HT-29 (cell line): ENCODE results near the gene NSD1. TPM values are rescaled to one million over a fixed set of nuclear protein-coding genes. Genes with fewer than 3 reads are reported as not detected.

Experiments
- DNase-seq: peaks from one replicate; pipeline ENCODE4 v3.0.0-alpha.2; 2015; ENCODE audit warnings: low spot score
- total RNA-seq: library from RNA; depleted of rRNA; stranded (reverse); fragments of >200 nt; shearing (Covaris generic); gene quantifications from 2 replicates; pipeline ENCODE4 v1.2.3, GENCODE V29; 2014

Gene NSD1
- total RNA-seq, 1 experiment from 2014 or later: 29.4 TPM

DNA sequence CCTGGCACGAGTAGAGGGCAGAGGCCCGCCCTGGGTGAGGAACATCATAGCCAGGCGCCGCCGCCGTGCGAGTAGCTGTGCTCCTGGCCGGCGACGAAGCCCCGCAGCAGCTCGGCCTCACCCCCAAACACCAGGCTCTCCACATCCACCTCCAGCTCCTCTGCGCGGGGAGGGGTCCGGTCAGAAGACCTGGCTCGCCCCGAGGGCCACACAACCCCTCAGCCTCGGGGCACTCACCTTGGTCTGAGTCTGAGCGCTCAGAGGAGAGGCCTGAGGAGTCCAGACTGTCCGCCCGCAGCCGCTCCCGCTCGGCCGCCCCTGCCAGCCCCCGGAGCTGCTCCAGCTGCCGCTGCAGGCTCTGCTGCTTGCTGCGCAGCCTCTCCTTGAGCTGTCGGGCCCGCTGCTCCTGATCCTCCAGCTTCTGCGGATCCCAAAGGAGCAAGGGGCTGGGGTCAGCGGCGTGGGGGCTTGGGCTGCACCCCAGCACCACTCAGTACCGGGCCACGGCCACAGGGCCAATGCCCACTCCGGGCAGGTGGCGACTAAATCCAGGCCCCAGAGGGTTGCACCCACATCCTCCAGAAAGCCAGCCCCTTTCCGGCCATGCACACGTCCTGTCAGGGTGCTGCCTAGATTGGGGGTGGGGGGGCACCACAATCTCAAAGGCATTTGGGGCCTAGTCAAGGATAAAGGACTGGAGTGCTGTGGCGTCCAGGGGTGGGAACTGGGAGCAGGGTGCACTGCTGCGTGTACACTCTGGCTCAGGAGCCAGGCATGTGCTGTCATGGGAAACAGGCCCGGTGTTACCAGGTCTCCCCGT is 174.2 kb downstream of the NSD1 start:
- DNase-seq: no peak

DNA sequence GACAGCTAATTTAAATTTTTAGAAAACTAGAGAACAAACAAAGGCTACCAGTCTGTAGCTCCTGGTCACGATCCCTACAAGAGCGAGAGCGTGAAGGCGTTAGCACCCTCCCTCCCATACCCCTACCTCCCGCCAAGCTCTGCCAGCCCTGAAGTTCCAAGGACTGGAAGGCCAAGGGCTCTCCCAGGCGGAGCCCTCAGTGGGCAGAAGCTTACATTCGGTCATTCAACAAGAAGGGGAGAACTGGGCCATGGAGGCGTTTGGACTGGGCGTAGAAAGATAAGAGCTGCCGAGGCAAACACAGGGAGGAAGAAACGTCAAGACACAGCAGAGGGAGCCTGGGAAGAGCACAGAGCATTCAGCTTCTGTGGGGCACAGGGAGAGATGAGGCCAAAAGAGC is 175.2 kb downstream of the NSD1 start:
- no peak for DNase-seq

DNA sequence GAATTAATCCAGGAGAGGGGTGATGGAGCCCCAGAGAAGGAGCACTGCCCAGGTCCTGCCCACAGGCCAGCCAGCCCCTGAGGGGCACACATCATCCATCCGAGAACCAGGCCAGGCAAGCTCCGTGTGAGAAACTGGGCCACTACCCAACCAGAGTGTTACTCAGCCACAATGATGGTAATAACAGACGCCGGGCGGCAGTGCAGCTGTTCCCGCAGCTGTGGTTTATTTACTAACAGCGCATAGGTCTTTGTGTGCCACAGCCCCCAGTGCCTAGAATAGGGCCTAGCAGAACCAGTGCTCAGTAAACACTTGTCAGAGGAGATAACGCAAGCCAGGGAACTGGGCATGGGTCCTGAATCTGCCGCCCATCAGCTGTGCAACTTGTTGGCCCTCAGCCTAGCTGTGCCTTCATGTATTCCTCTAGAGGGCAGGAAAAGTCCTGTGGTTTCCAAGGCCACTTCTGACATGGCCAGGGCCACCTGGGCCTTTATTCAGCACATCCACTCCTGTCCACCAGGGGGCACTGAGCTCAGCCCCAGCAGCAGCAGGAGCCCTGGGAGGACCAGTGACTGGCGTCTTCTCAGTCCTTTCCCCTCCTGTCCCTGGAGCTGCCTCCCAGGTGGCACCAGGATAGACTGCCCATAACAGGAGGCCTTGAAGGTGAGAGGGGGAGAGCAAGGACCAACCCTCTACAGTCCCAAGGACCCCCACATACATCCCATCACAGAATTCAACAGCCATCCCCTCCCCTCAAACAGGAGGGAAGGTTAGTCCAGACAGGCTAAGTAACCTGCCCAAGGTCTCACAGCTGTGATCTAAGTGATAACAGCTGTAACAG is 176.0 kb downstream of the NSD1 start:
- peak; percentile 85 for DNase-seq

DNA sequence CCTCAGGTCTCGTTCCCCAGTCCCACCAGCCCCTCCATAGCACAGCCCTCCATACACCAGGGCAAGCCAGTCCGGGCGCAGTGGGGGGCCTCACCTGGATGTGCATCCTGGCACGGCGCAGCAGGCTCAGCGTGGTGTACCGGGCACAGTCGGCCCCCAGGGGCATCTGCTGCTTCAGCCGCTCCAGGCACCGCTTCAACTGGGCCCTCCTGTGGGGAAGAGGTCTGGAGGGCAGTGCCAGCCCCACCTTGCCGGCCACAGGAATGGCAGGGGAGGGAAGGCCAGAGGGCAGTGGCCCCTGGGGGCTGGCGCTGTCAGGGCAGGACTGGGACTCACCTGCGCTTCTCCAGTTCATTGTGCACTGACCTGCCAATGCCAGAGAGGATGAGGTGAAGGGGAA is 176.8 kb downstream of the NSD1 start:
- no peak for DNase-seq

DNA sequence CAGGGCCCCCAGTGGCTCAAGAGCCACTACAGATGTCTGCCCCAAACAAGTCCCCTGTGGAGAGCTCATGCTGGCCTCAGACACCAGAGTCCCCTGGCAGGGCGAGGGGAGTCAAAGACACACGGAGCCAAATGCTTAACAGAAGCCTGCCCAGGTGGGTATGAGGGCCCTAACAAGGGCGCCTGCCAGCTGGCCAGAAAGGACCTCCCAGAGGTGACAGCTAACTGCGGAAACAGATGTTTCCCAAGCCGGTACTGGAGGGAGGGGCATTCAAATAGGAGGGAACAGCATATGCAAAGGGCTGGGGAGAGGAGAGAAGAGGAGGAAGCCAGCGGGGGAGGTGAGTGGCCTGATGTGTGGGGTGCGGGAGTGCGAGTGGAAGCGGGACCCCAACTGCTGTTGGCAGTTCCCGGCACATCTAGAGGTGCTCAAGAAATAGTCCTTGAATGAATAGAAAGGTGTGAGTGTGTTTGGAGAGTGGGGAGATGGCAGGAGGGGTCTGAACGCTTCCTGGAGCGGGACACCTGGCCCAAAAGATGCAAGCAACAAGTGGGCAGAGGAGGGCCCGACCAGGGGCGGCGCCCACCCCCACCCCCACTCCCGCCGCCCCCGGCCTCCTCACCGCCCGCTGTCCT is 177.3 kb downstream of the NSD1 start:
- DNase-seq: peak; percentile 27

DNA sequence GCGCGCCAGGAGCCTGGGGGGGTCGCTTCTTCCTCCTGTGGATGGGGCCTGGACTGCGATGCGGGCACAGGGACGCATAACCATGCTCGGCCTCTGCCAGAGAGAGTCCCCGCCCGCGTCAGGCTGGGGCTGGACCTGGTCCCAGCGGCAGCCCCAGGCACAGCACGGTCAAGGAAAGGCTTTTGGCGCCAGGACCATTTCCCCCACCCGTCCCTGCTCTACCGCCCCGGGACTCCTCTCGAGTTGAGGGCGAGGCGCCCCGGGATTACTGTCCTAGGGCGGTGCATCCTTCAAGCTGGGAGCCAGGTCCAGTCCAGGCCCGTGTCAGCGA is 177.8 kb downstream of the NSD1 start:
- no peak for DNase-seq

DNA sequence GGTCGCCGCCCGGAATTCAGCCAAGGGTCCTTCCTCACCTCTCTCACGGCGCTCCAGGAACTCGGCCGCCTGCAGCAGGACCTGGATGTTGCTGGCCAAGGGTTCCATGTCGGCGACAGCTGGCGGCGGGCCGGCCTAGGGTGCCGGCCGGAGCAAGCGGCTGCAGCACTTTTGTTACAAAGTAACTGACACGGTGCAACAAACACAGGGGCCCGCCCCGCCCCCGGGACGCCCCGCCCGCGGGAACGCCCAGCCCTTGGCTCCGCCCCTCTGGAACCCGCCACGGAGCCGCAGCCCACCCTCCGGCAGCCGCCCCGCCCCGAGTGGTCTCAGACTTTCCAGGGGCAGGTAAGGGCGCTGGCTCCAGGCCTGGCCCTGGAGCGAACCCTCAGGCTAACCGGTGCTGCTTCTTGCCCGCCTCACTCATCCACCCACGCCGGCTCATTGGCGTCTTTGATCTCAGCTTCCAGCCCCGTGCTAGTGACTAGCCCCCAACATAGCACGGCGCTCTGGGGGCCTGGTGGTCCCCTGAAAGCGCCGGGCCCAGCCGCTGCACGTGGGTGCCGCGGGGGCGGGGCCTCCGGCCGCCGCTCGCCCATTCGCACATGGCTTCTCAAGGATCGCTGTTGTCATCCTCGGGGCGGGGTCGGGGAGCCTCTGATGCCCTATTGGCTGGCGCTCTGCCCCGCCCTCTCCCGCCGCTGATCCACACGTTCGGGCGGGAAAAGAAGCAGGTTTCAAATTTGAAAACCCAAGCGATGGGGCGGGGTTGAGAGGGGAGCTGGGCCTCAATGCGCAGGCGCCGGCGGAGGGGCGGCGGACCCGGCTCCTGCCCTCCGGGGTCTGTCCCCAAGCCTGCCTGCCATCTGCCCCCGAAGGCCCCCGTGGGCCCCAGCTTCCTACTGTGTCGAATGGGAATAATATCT is 178.4 kb downstream of the NSD1 start, which contains the start of gene MXD3:
TSS of gene MXD3 (minus strand) at position 176 of the 926 bp plus-strand sequence. CDS start at position 108, 68 bp downstream.
- DNase-seq: peak; percentile 98

DNA sequence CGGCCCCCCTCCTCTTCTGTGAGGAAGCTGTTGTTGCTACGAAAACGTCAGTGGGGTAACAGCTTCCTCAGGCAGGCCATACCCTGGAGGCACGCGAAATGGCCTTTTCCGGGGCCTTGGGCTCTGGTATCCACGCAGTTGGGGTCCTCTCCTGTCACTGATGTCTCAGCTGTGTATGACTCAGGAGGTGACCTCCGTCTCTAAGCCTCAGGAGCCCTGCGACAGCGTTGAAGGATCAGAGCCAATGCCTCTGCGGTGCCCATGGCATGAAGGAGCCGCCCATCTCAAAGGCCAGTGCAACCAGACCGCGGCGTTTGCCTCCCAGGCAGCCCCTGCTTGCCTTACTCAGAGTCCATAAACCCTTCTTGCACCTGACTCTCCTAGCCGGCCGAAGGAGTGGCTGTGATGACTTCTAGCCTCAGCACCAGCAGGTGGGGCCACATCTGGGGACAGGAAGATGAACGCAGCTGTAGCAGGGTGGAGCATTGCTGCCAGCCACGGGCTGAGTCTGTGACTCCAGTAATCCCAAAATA is 179.1 kb downstream of the NSD1 start:
- peak; percentile 75 for DNase-seq

DNA sequence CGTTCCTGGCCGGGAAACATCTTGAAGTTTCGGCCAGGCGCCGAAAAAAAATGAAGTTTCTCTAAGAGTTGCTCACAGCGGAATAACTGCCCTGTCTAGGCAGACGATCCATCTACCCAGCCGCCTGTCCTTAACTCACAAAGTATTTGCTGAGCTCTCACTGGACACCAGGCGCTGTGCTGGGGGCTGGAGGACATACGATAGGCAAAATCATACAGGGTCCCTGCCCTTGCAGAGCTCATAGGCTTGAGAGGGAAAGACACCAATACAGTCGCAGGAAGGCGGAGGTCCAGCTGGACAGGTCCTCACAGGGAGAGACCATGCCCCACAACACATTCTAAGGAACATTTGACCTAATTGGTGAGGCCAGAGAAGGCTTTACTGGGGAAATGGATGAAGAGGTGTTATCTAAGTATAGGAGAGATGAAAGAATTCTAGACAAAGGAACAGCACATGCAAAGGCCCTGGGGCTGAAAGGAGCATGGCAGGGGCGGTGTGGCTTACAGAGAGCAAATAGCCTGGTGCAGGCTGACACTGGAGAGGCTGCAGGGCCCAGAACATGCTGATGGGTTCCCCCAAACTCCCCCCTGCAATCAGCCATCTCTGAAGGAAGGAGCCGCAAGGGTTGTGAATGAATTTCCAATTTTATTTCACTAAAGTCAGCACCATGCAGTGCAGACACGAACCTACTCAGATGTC is 180.1 kb downstream of the NSD1 start:
- DNase-seq: no peak

DNA sequence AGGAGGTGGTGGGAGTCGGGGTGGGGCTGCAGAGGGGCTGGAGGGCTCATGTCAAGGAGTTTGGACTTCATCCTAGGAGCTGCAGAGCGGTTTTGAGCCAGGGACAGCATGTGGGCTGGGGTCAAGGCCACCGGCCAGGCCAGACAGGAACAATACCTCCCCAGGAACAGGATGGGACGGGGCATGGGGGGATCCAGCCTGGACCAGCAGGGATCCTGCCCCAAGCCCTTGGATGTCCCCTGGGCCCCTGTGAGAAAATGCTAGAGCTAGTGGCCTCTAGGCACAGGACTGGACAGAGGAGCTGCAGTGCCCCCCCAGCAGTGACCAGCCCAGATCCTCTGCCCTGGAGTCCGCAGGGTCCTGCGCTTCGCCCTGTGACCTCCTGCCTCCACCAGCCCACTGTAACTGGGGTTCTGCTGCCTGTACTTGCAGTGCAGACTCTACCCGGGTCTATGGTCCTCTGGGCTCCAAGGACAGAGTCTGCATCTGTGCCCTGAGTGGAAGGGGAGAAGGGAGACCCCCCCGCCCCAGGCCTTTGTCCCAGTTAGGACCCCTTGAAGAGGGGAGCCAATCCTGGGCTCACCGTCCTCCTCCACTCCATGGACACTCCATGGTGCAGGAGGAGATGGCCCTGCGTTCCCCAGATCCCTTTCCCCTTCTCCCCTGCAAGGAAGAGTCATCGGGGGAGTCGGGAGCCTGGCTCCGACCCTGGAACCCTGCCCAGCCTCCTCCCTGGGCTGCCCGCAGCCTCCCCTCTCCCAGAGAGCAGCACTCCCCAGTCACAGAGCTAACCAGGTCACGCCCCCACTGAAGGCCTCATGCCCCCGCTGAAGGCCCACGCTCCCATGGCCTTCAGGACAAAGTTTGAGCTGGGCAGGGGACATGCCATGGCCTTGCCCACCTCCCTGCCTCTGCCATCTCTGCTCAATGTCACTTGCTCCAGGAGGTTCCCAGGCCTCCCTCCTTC is 181.1 kb downstream of the NSD1 start:
- no peak for DNase-seq

DNA sequence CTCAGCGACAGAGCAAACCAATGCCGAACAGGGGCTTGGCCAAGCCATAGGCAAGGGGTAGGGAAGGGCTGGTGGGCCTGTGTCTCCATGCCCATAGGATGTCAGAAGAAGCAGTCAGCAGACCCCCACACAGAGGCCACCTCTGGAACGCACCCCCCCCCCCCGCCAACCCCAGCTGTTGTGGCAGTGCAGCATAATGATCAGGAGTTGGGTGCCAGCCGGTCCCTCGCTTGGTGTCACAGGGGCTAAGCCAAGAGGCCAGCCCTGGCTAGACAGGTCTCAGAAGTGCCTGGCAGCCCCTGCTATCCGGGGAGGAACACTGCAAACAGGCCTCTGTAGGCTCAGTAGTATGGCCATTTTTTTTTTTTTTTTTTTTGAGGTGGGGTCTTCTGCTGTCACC is 181.8 kb downstream of the NSD1 start:
- no peak for DNase-seq

DNA sequence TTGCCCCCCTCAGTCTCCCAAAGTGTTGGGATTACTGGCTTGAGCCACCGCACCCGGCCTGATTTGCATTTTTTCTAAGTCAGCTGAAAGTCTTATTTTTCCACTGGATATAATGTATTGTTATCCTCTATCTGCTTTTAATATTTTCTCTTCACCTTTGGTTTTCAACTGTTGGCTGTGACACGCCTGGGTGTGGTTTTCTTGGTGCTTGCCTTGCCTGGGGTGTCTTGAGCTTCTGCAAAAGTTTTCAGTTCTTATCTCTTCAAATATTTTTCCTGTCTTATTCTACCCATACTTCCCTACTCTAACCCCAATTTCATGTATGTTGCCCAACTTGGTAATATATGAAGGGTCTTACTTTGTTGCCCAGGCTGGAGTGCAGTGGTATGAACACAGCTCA is 182.4 kb downstream of the NSD1 start:
- DNase-seq: no peak

DNA sequence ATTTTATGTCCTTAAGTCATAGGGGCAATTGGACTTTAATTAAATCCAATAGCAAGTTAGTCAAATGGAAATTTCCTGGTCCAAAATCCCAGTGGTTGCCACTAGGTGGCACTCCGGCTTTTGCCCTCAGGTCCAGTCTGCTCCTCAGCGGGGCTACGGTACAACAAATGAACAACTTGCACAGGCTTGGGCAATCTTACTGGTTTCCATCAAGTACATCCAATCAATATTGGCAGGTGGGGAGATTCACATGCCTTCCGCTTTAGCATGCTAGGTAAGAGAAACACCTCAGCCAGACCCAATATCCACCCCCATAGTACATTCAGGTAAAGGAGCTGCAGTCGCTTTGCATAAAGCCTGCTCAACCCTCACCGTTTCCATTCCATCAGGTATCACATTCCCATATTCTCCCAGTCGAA is 184.4 kb downstream of the NSD1 start:
- peak; percentile 89 for DNase-seq

DNA sequence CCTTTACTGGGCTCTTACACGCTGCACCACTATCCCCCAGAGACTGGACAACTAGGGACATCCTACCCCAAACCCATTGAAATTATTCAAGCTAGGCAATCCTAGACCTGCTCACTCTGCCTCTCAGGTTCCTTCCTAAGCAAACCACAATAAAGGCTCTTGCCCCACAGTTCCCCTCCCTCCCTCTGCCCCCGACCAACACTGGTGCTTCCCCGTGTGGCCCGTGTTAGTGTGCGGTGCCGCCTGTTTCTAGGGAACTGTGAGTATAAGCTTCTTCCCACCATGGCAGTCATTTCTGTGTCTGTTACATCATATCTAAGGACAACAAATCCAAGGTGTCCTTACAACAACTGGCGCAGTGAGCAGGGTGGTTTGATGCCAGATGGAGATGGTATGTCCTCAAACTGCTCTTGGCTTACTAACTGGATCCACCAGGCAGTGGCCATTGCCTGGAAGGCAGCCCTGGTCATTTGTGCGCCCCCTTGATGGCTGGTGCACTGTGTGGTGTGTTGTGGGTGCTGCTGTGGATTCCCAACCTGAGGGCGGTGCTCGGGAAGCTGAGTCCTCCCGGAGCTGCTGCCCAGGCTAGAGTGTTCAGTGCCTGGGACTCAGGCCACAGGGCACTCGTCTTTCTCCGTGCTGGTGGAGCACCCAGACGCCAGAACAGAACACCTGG is 186.5 kb downstream of the NSD1 start:
- no peak for DNase-seq

DNA sequence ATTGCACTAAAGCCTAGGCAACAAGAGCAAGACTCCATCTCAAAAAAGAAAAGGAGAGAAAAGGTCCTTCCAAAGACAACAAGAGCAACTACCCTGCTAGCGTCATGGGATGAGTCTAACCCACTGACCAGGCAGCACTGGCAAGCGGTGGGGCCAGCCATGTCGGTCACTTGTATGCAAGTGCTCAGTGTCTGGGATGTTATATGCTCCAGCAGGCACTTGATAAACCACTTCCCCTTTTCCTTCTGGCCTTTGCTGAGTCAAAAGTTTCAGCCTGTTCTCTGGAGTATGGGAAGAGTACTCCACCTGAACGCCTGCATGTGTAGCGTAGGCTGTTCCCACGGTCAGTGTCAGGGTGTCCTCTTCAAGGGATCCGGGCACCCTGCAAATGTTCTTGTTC is 187.3 kb downstream of the NSD1 start:
- no peak for DNase-seq

DNA sequence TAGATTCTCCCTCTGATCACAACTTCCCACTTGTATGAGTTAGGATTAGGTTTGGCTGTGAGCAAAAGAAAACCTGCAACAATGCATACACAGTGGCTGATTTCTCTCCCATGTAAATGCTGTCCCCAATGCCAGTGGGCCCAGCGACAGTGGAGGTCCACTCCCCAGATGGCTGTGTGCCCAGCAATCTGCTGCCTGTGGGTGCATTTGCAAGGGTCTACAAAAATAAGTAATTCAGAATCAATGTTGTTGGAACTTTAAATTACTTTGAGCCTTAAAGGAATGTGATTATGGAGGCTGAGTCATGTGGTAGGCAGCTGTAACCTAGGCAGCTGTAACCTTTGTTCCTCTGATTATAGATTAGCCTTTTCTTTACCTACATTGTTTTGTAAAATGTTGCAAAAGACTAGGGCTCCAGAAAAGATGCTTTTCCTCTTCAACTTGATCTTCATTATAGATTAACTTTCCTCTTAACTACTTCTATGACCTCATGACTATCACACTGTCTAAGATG is 192.4 kb downstream of the NSD1 start:
- peak; percentile 53 for DNase-seq

DNA sequence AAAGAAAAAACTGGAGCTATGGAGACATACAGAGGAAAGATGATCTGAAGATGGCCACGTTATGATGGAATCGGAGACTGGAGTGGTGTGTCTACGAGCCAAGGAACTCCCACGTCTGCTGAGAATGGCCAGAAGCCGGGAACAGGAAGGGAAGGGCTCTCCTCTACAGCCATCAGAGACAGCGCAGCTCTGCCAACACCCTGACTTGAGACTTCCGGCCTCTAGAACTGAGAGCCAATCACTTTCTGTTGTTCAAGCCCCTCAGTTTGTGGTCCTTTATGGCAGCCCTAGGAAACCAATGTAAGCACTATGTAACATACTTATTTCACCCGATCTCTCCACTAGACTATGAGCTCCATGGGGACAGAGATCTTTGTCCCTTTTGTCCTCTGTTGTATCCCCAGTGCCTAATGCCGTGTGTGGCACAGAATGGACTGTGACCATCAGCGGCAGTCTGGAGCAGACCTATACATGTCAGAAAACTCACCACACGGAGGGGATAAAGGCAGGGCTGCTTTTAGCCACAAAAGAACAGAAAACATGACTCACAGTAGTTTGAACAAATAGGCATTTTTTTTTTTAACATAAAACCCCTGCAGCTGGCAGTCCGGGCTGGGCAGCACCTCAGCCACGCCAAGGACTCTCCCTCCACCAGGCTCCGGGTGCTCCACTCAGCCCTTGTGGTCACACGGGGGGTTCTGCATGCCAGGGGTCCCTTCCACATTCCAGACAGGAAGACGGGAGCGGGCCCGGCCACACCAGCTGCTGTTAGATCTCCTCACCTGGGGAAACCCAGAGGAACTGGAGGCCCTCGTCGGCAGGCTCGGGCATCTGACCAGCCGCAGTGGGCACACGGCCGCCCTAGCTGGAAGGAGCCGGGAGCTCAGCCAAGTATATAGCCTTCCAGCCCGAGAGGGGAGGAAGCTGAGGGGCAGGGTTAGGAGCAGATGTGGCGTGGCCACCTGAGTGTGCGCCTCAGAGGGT is 194.3 kb downstream of the NSD1 start:
- DNase-seq: no peak
